ENCODE results near the gene C19orf25. TPM values are rescaled to one million over a fixed set of nuclear protein-coding genes. Genes with fewer than 3 reads are reported as not detected.

The C19orf25 gene
- polyA plus RNA-seq, 3 donors = 17.0 to 33.0 (median 31.3) TPM

- DNase-seq (ENCODE audit: extremely low read depth in 1 of 11, low read depth in 9 of 11, low spot score in 4 of 11) = no peak
These were observed 39.5 kb upstream of the C19orf25 start for GRCh38 chr19:1518471-1518870.

- no peak for DNase-seq (ENCODE audit: extremely low read depth in 1 of 11, low read depth in 9 of 11, low spot score in 4 of 11)
These were observed 37.4 kb upstream of the C19orf25 start for GRCh38 chr19:1516395-1516753.

- DNase-seq (ENCODE audit: extremely low read depth in 1 of 11, low read depth in 9 of 11, low spot score in 4 of 11) = no peak
These were observed 36.1 kb upstream of the C19orf25 start for GRCh38 chr19:1514986-1515721.

- DNase-seq (ENCODE audit: extremely low read depth in 1 of 11, low read depth in 9 of 11, low spot score in 4 of 11) = no peak
These were observed 35.3 kb upstream of the C19orf25 start for GRCh38 chr19:1514295-1514661.

- DNase-seq (ENCODE audit: extremely low read depth in 1 of 11, low read depth in 9 of 11, low spot score in 4 of 11) = no peak
These were observed 34.7 kb upstream of the C19orf25 start for GRCh38 chr19:1513499-1514294.

- DNase-seq (ENCODE audit: extremely low read depth in 1 of 11, low read depth in 9 of 11, low spot score in 4 of 11) = no peak
These were observed 33.9 kb upstream of the C19orf25 start, which contains the start of gene ADAMTSL5 for GRCh38 chr19:1512671-1513498. TSS of gene ADAMTSL5 (minus strand) at chr19:1513019. CDS start at chr19:1510943, 2,076 bp downstream.

GRCh38 chr19:1511318-1512317, 32.6 kb upstream of the C19orf25 start:
- no peak for DNase-seq (ENCODE audit: extremely low read depth in 1 of 11, low read depth in 9 of 11, low spot score in 4 of 11)

- DNase-seq (ENCODE audit: extremely low read depth in 1 of 11, low read depth in 9 of 11, low spot score in 4 of 11) = no peak
These were observed 31.8 kb upstream of the C19orf25 start for GRCh38 chr19:1510807-1511206.

- DNase-seq (ENCODE audit: extremely low read depth in 1 of 11, low read depth in 9 of 11, low spot score in 4 of 11) = no peak
These were observed 31.4 kb upstream of the C19orf25 start for GRCh38 chr19:1510442-1510806.

- DNase-seq (ENCODE audit: extremely low read depth in 1 of 11, low read depth in 9 of 11, low spot score in 4 of 11) = no peak
These were observed 30.8 kb upstream of the C19orf25 start for GRCh38 chr19:1509602-1510441.

- DNase-seq (ENCODE audit: extremely low read depth in 1 of 11, low read depth in 9 of 11, low spot score in 4 of 11) = no peak
These were observed 29.5 kb upstream of the C19orf25 start for GRCh38 chr19:1508507-1508856.

- DNase-seq (ENCODE audit: extremely low read depth in 1 of 11, low read depth in 9 of 11, low spot score in 4 of 11) = peak; percentile 86 to 94 (median 92)
These were observed 28.9 kb upstream of the C19orf25 start for GRCh38 chr19:1507763-1508506.

GRCh38 chr19:1507192-1507660, 28.2 kb upstream of the C19orf25 start:
- DNase-seq (ENCODE audit: extremely low read depth in 1 of 11, low read depth in 9 of 11, low spot score in 4 of 11) = no peak

- DNase-seq (ENCODE audit: extremely low read depth in 1 of 11, low read depth in 9 of 11, low spot score in 4 of 11) = no peak
These were observed 27.2 kb upstream of the C19orf25 start for GRCh38 chr19:1505991-1506881.

- no peak for DNase-seq (ENCODE audit: extremely low read depth in 1 of 11, low read depth in 9 of 11, low spot score in 4 of 11)
These were observed 26.0 kb upstream of the C19orf25 start for GRCh38 chr19:1505012-1505411.

Data from renal cortex interstitium (tissue), 11 donors.